H9 (cell line): ENCODE measurements around the gene WDPCP. TPM values are rescaled to one million over a fixed set of nuclear protein-coding genes. Genes with fewer than 3 reads are reported as not detected.

Source experiments
- DNase-seq: peaks from one replicate; pipeline ENCODE4 v3.0.0-alpha.2; 2017
- H2AFZ ChIP-seq: one replicate; pipeline ENCODE4 v1.6.1; 2013; ENCODE audit warnings: mild to moderate bottlenecking, low read length, control low read depth, moderate library complexity
- H2AK5ac ChIP-seq: 2 replicates; pipeline ENCODE4 v1.6.1; 2013; ENCODE audit warnings: low read length, control low read depth, mixed read lengths; ENCODE audit not compliant: insufficient read length
- H2BK120ac ChIP-seq: one replicate; pipeline ENCODE4 v1.6.1; 2013; ENCODE audit warnings: low read depth, mild to moderate bottlenecking, low read length, control low read depth, inconsistent platforms; ENCODE audit not compliant: poor library complexity, severe bottlenecking
- H2BK12ac ChIP-seq: 2 replicates; pipeline ENCODE4 v1.6.1; 2013; ENCODE audit warnings: low read length, control low read depth, mixed read lengths, low read depth; ENCODE audit not compliant: insufficient read length
- H2BK15ac ChIP-seq: 2 replicates; pipeline ENCODE4 v1.6.1; 2013; ENCODE audit warnings: low read depth, low read length, control low read depth
- H2BK20ac ChIP-seq: one replicate; pipeline ENCODE4 v1.6.1; 2013; ENCODE audit warnings: low read depth, mild to moderate bottlenecking, low read length, control low read depth, inconsistent platforms; ENCODE audit not compliant: poor library complexity, severe bottlenecking
- H2BK5ac ChIP-seq: 2 replicates; pipeline ENCODE4 v1.6.1; 2013; ENCODE audit warnings: low read length, control low read depth, mixed read lengths; ENCODE audit not compliant: insufficient read length
- H3K14ac ChIP-seq: 2 replicates; pipeline ENCODE4 v1.6.1; 2013; ENCODE audit warnings: low read length, control low read depth; ENCODE audit not compliant: insufficient read depth
- H3K18ac ChIP-seq: 2 replicates; pipeline ENCODE4 v1.6.1; 2013; ENCODE audit warnings: low read depth, mild to moderate bottlenecking, mixed read lengths, low read length, control low read depth; ENCODE audit not compliant: insufficient read length
- H3K23ac ChIP-seq: 2 replicates; pipeline ENCODE4 v1.6.1; 2013; ENCODE audit warnings: low read length, control low read depth, mixed read lengths, low read depth; ENCODE audit not compliant: insufficient read length
- H3K23me2 ChIP-seq: 2 replicates; pipeline ENCODE4 v1.6.1; 2013; ENCODE audit warnings: low read depth, mild to moderate bottlenecking, mixed read lengths, low read length, control low read depth; ENCODE audit not compliant: insufficient read length, poor library complexity, severe bottlenecking
- H3K27ac ChIP-seq: 2 replicates; pipeline ENCODE4 v1.5.1; 2013; ENCODE audit warnings: low read length, control low read depth, mixed read lengths, low read depth; ENCODE audit not compliant: insufficient read length
- H3K27me3 ChIP-seq: 2 replicates; pipeline ENCODE4 v1.6.1; 2013; ENCODE audit warnings: low read length, control low read depth, inconsistent platforms; ENCODE audit not compliant: insufficient read depth
- H3K4ac ChIP-seq: 2 replicates; pipeline ENCODE4 v1.6.1; 2013; ENCODE audit warnings: low read depth, mild to moderate bottlenecking, control low read depth, inconsistent platforms, low read length, moderate library complexity
- H3K4me1 ChIP-seq: 2 replicates; pipeline ENCODE4 v1.6.1; 2013; ENCODE audit warnings: low read length, control low read depth, inconsistent platforms; ENCODE audit not compliant: insufficient read depth
- H3K4me2 ChIP-seq: 2 replicates; pipeline ENCODE4 v1.6.1; 2013; ENCODE audit warnings: low read length, control low read depth, mixed read lengths; ENCODE audit not compliant: insufficient read length, insufficient read depth
- H3K56ac ChIP-seq: 2 replicates; pipeline ENCODE4 v1.6.1; 2013; ENCODE audit warnings: low read depth, mild to moderate bottlenecking, mixed read lengths, low read length, control low read depth; ENCODE audit not compliant: insufficient read length
- H3K79me1 ChIP-seq: 2 replicates; pipeline ENCODE4 v1.6.1; 2013; ENCODE audit warnings: low read depth, mild to moderate bottlenecking, moderate library complexity, low read length, control low read depth, inconsistent platforms; ENCODE audit not compliant: insufficient read depth, poor library complexity, severe bottlenecking
- H3K79me2 ChIP-seq: 2 replicates; pipeline ENCODE4 v1.6.1; 2013; ENCODE audit warnings: low read length, control low read depth, inconsistent platforms; ENCODE audit not compliant: insufficient read depth
- H3K9ac ChIP-seq: 2 replicates; pipeline ENCODE4 v1.6.1; 2013; ENCODE audit warnings: low read length, control low read depth, mixed read lengths; ENCODE audit not compliant: insufficient read length; ENCODE audit errors: extremely low read depth
- H3K9me3 ChIP-seq: one replicate; pipeline ENCODE4 v1.6.1; 2013; ENCODE audit warnings: low read depth, low read length, inconsistent platforms; ENCODE audit not compliant: control insufficient read depth
- H3T11ph ChIP-seq: one replicate; pipeline ENCODE4 v1.6.1; 2013; ENCODE audit warnings: mild to moderate bottlenecking, low read length, control low read depth, inconsistent platforms
- H4K20me1 ChIP-seq: one replicate; pipeline ENCODE4 v1.6.1; 2013; ENCODE audit not compliant: control insufficient read depth, insufficient read length, insufficient read depth
- H4K5ac ChIP-seq: 2 replicates; pipeline ENCODE4 v1.6.1; 2013; ENCODE audit warnings: low read depth, mild to moderate bottlenecking, mixed read lengths, low read length, control low read depth; ENCODE audit not compliant: insufficient read length
- H4K8ac ChIP-seq: replicated peaks from 2 replicates; pipeline ENCODE4 v1.6.1; 2013; ENCODE audit warnings: low read length, control low read depth, mixed read lengths, low read depth; ENCODE audit not compliant: insufficient read length
- H4K91ac ChIP-seq: 2 replicates; pipeline ENCODE4 v1.6.1; 2013; ENCODE audit warnings: low read depth, mild to moderate bottlenecking, moderate library complexity, mixed read lengths, low read length, control low read depth; ENCODE audit not compliant: insufficient read length
- H3K27ac Mint-ChIP-seq, 3 experiments: 2 replicates in 2 of 3; 3 replicates in 1 of 3; pipeline ENCODE4 v1.8.0; 2020 to 2021; ENCODE audit warnings: mixed read lengths in 3 of 3, mild to moderate bottlenecking in 1 of 3, moderate library complexity in 1 of 3
- H3K27me3 Mint-ChIP-seq: 2 replicates; pipeline ENCODE4 v1.8.0; 2021; ENCODE audit warnings: low read depth, mild to moderate bottlenecking, moderate library complexity, mixed read lengths
- H3K36me3 Mint-ChIP-seq, 3 experiments: 2 replicates in 2 of 3; 3 replicates in 1 of 3; pipeline ENCODE4 v1.8.0; 2020 to 2021; ENCODE audit warnings: low read depth in 3 of 3, mixed read lengths in 3 of 3; ENCODE audit not compliant: insufficient read depth in 1 of 3
- H3K4me1 Mint-ChIP-seq, 2 experiments: 2 replicates each; pipeline ENCODE4 v1.8.0; 2020; ENCODE audit warnings: mixed read lengths in 2 of 2
- H3K4me3 Mint-ChIP-seq, 2 experiments: 2 replicates in 1 of 2; 3 replicates in 1 of 2; pipeline ENCODE4 v1.8.0; 2020 to 2021; ENCODE audit warnings: mild to moderate bottlenecking in 2 of 2, mixed read lengths in 2 of 2, moderate library complexity in 1 of 2
- H3K9me3 Mint-ChIP-seq, 2 experiments: 2 replicates in 1 of 2; 3 replicates in 1 of 2; pipeline ENCODE4 v1.8.0; 2020; ENCODE audit warnings: mild to moderate bottlenecking in 2 of 2, mixed read lengths in 2 of 2, moderate library complexity in 1 of 2
- CTCF ChIP-seq: fragments of 200-600 bp; sonication (generic); conservative IDR thresholded peaks from 3 replicates; pipeline ENCODE4 v1.8.0; 2021; ENCODE audit warnings: antibody characterized with exemption, mild to moderate bottlenecking
- WGBS: extraction: QIAGEN DNeasy Blood & Tissue Kit; methylation state at CpG from one replicate; pipeline ENCODE4 v1.1.7; 2013; ENCODE audit warnings: missing lambda C conversion rate, low lambda C conversion rate, mixed read lengths; ENCODE audit not compliant: insufficient read length; ENCODE audit errors: extremely low coverage; 5-methylcytosine and 5-hydroxymethylcytosine counted together
- total RNA-seq: library from RNA; stranded (reverse); gene quantifications from 2 replicates; pipeline ENCODE4 v1.2.1, GENCODE V29; 2021

Gene WDPCP
- total RNA-seq, 1 experiment from 2014 or later, result 22.4 TPM

DNA sequence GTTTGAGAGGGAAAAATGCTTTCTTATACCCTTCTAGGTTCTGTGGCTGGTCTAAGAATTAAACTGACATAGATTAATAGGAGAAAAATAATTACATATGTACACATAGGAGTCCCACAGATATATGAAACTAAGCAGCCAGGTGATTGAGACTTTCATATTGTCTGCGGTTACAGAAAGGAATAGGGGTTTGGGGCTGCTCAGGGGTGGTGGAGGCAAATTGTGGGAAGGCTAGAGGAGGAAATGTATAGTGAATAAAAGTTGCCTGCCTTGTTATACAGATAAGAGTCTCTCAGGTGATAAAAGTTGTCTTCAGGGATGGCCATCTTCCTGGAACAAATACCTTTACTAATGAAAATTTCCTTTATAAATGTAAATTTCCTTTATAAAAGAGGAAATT is 29.1 kb upstream of the WDPCP start:
- H3K23me2 ChIP-seq, result peaks cover 6% of the 10 kb centered on the region

More for the DNA sequence above, 29.1 kb upstream of the WDPCP start:
- Histone ChIP-seq H3K27ac (no peak overlapping the region), H3K27me3 (no peaks in the 10 kb centered on the region), H4K5ac (no peak overlapping the region), H4K91ac (no peak overlapping the region), H2BK5ac (no peak overlapping the region), H3K9ac (no peak overlapping the region), H3K9me3 (no peaks in the 10 kb centered on the region), H3T11ph (no peak overlapping the region), H3K4me2 (no peak overlapping the region), H4K8ac (no peak overlapping the region), H2BK15ac (no peak overlapping the region), H3K4ac (no peak overlapping the region), H3K14ac (no peak overlapping the region), H4K20me1 (no peaks in the 10 kb centered on the region), H3K56ac (no peak overlapping the region), H3K4me1 (peaks cover 16% of the 10 kb centered on the region; the same call in 1 of the 2 replicates), H3K23ac (no peak overlapping the region), H2AK5ac (no peak overlapping the region), H3K79me2 (no peaks in the 10 kb centered on the region), H2BK20ac (no peak overlapping the region), H3K18ac (no peak overlapping the region), H2BK12ac (no peak overlapping the region), H3K79me1 (no peaks in the 10 kb centered on the region), H2BK120ac (no peak overlapping the region), H2AFZ (no peak overlapping the region)
- TF ChIP-seq CTCF, result no peak
- DNase-seq, result no peak
- Mint-ChIP-seq H3K36me3 (peaks cover 26 to 41% (median 27%) of the 10 kb centered on the region in 3 experiments), H3K27me3 (no peaks in the 10 kb centered on the region; the same call in 1 of the 2 replicates), H3K9me3 (peaks cover 22 to 33% of the 10 kb centered on the region in 2 experiments), H3K4me3 (peak overlapping the region; percentile 24 to 54; a peak in 4 of 5 replicates), H3K4me1 (peaks cover 73 to 75% of the 10 kb centered on the region in 2 experiments), H3K27ac (peak overlapping the region; percentile 86 to 99 (median 98))
- WGBS, result no CpG with 5 or more reads among the region's 1 CpG
